Measurements from ENCODE around the gene INTS13. TPM values are rescaled to one million over a fixed set of nuclear protein-coding genes. Genes with fewer than 3 reads are reported as not detected.
A peak's percentile ranks its signal among the peaks of the same experiment; 100 is the strongest.
"Not testable (repeated sequence)": the region's sequence is repeated elsewhere in the genome, so short reads cannot be mapped to it uniquely, and the experiment has no call there.

The INTS13 gene
- total RNA-seq, 2 donors from 2014 or later = 23.9 to 55.5 TPM

GRCh38 chr12:26867080-26867479 is 70.7 kb downstream of the INTS13 start:
- Histone ChIP-seq H3K9ac (ENCODE audit: extremely low read depth, low read length, poor library complexity, severe bottlenecking) (no peak overlapping the region), H3K36me3 (ENCODE audit: control insufficient read depth, insufficient read depth, low read length) (no peaks in the 10 kb centered on the region), H3K27me3 (ENCODE audit: control insufficient read depth, insufficient read depth, low read length, poor library complexity, severe bottlenecking) (no peaks in the 10 kb centered on the region), H3K27ac (ENCODE audit: low read depth, low read length) (no peak overlapping the region), H3K9me3 (ENCODE audit: control insufficient read depth, low read length) (no peaks in the 10 kb centered on the region), H3K4me3 (ENCODE audit: low read length) (no peak overlapping the region), H3K4me1 (ENCODE audit: control insufficient read depth, insufficient read depth, low read length) (peaks cover 2% of the 10 kb centered on the region)
- Mint-ChIP-seq H3K36me3 (ENCODE audit: low read depth) (no peaks in the 10 kb centered on the region), H3K27me3 (ENCODE audit: insufficient read depth) (no peaks in the 10 kb centered on the region), H3K4me1 (peaks cover 4% of the 10 kb centered on the region), H3K27ac (no peak overlapping the region), H3K9me3 (no peaks in the 10 kb centered on the region), H3K4me3 (no peak overlapping the region)
- WGBS, 2 experiments (ENCODE audit: insufficient coverage in 1 of 2, insufficient read length in 1 of 2) = 92 to 100% methylated on average over 1 to 2 of the region's 2 CpGs
- no peak for TF ChIP-seq CTCF (conservative IDR thresholded peaks at IDR 0.05)
- DNase-seq = no peak

GRCh38 chr12:26863515-26863914 is 74.3 kb downstream of the INTS13 start:
- no peaks in the 10 kb centered on the region for H3K4me1 ChIP-seq (ENCODE audit: control insufficient read depth, insufficient read depth, low read length)
- 64% methylated on average over 3 of the region's 4 CpGs; no CpG with 5 or more reads in 1 of the 2 experiments for WGBS, 2 experiments (ENCODE audit: insufficient coverage in 1 of 2, insufficient read length in 1 of 2)
- Mint-ChIP-seq H3K27ac (no peak overlapping the region), H3K4me1 (no peaks in the 10 kb centered on the region), H3K36me3 (ENCODE audit: low read depth) (no peaks in the 10 kb centered on the region), H3K9me3 (no peaks in the 10 kb centered on the region), H3K4me3 (no peak overlapping the region), H3K27me3 (ENCODE audit: insufficient read depth) (no peaks in the 10 kb centered on the region)
- peak; percentile 78 for TF ChIP-seq CTCF (conservative IDR thresholded peaks at IDR 0.05)
- no peak overlapping the region for H3K4me3 ChIP-seq (ENCODE audit: low read length)
- no peak overlapping the region for H3K27ac ChIP-seq (ENCODE audit: low read depth, low read length)
- DNase-seq = no peak
- H3K36me3 ChIP-seq (ENCODE audit: control insufficient read depth, insufficient read depth, low read length) = no peaks in the 10 kb centered on the region
- H3K27me3 ChIP-seq (ENCODE audit: control insufficient read depth, insufficient read depth, low read length, poor library complexity, severe bottlenecking) = no peaks in the 10 kb centered on the region
- H3K9me3 ChIP-seq (ENCODE audit: control insufficient read depth, low read length) = no peaks in the 10 kb centered on the region
- no peak overlapping the region for H3K9ac ChIP-seq (ENCODE audit: extremely low read depth, low read length, poor library complexity, severe bottlenecking)

GRCh38 chr12:26862787-26863186 is 75.0 kb downstream of the INTS13 start:
- not testable (repeated sequence) for H3K27me3 ChIP-seq (ENCODE audit: control insufficient read depth, insufficient read depth, low read length, poor library complexity, severe bottlenecking); H3K9me3 Mint-ChIP-seq; H3K27ac Mint-ChIP-seq; DNase-seq; H3K4me1 Mint-ChIP-seq; H3K4me1 ChIP-seq (ENCODE audit: control insufficient read depth, insufficient read depth, low read length); H3K36me3 ChIP-seq (ENCODE audit: control insufficient read depth, insufficient read depth, low read length); H3K9ac ChIP-seq (ENCODE audit: extremely low read depth, low read length, poor library complexity, severe bottlenecking); H3K9me3 ChIP-seq (ENCODE audit: control insufficient read depth, low read length); H3K27ac ChIP-seq (ENCODE audit: low read depth, low read length); H3K4me3 ChIP-seq (ENCODE audit: low read length); H3K4me3 Mint-ChIP-seq; H3K27me3 Mint-ChIP-seq (ENCODE audit: insufficient read depth); H3K36me3 Mint-ChIP-seq (ENCODE audit: low read depth)
- WGBS, 2 experiments (ENCODE audit: insufficient coverage in 1 of 2, insufficient read length in 1 of 2) = 96% methylated on average over 3 of the region's 3 CpGs; no CpG with 5 or more reads in 1 of the 2 experiments

GRCh38 chr12:26861690-26862089 is 76.1 kb downstream of the INTS13 start:
- Mint-ChIP-seq H3K4me1 (peaks cover 4% of the 10 kb centered on the region), H3K27me3 (ENCODE audit: insufficient read depth) (no peaks in the 10 kb centered on the region), H3K4me3 (no peak overlapping the region), H3K36me3 (ENCODE audit: low read depth) (no peaks in the 10 kb centered on the region), H3K27ac (no peak overlapping the region), H3K9me3 (no peaks in the 10 kb centered on the region)
- WGBS, 2 experiments (ENCODE audit: insufficient coverage in 1 of 2, insufficient read length in 1 of 2) = 100% methylated on average over 1 of the region's 1 CpG; no CpG with 5 or more reads in 1 of the 2 experiments
- Histone ChIP-seq H3K9me3 (ENCODE audit: control insufficient read depth, low read length) (no peaks in the 10 kb centered on the region), H3K9ac (ENCODE audit: extremely low read depth, low read length, poor library complexity, severe bottlenecking) (no peak overlapping the region), H3K36me3 (ENCODE audit: control insufficient read depth, insufficient read depth, low read length) (no peaks in the 10 kb centered on the region), H3K27ac (ENCODE audit: low read depth, low read length) (no peak overlapping the region), H3K4me1 (ENCODE audit: control insufficient read depth, insufficient read depth, low read length) (no peaks in the 10 kb centered on the region), H3K4me3 (ENCODE audit: low read length) (no peak overlapping the region), H3K27me3 (ENCODE audit: control insufficient read depth, insufficient read depth, low read length, poor library complexity, severe bottlenecking) (no peaks in the 10 kb centered on the region)
- TF ChIP-seq CTCF (conservative IDR thresholded peaks at IDR 0.05) = no peak
- no peak for DNase-seq

Measured in endodermal cell (in vitro differentiated cells).